Suprapubic skin (tissue), 3 donors: ENCODE results near the gene FNDC1.

Experiments used
- CTCF ChIP-seq, 2 donors: fragments of 200-600 bp in 1 of 2; fragments of 450-650 bp in 1 of 2; sonication (generic) in 1 of 2; IDR thresholded peaks; one replicate each; pipeline ENCODE4 v1.5.1; 2016 to 2019; ENCODE audit warnings: antibody characterized with exemption in 2 of 2, mild to moderate bottlenecking in 1 of 2, moderate library complexity in 1 of 2
- POLR2A ChIP-seq, 2 donors: fragments of 450-650 bp; IDR thresholded peaks; one replicate each; pipeline ENCODE4 v1.6.1; 2017; ENCODE audit warnings: antibody characterized with exemption in 2 of 2, mild to moderate bottlenecking in 2 of 2, moderate library complexity in 2 of 2

GRCh38 chr6:159128978-159129377, 40.2 kb upstream of the FNDC1 start:
- TF ChIP-seq CTCF (IDR thresholded peaks at IDR 0.05): no peak
- no peak for TF ChIP-seq POLR2A (IDR thresholded peaks at IDR 0.05)
